C4-2B (cell line): ENCODE measurements around the gene FAM13A.

Experiments used
- CTCF ChIP-seq: fragments of 450-650 bp; conservative IDR thresholded peaks from 2 replicates; pipeline ENCODE4 v1.5.1; 2017; ENCODE audit warnings: mild to moderate bottlenecking
- ZFX ChIP-seq: fragments of 450-650 bp; IDR thresholded peaks from 2 replicates; pipeline ENCODE4 v1.6.1; 2017

- TF ChIP-seq CTCF (no peak), ZFX (no peak)
Measured at GRCh38 chr4:88880501-88881226, 176.3 kb downstream of the FAM13A start.
